GM12872 (cell line): ENCODE measurements around the gene ERCC4.

Source experiments
- TF ChIP-seq, protein P1 (sequence below): IDR thresholded peaks from 3 replicates; pipeline ENCODE4 v1.5.1; 2011; ENCODE audit warnings: low read depth, mild to moderate bottlenecking, low read length, moderate library complexity; ENCODE audit not compliant: insufficient read depth

The ERCC4 gene

DNA sequence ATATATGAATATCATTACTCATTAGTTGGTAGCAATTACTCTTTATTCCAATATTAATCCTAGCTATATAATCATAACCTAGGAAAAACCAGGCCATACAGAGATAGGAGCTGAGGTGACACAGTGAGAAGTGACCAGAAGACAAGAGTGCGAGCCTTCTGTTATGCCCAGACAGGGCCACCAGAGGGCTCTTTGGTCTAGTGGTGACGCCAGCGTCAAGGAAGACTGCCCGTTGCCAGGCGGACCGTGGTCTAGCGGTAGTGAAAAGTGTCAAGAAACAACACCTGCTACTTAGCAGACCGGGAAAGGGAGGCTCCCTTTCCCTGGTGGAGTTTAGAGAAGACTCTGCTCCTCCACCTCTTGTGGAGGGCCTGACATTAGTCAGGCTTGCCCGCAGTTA lies 15.1 kb upstream of the ERCC4 start:
- TF ChIP-seq, protein P1, sequence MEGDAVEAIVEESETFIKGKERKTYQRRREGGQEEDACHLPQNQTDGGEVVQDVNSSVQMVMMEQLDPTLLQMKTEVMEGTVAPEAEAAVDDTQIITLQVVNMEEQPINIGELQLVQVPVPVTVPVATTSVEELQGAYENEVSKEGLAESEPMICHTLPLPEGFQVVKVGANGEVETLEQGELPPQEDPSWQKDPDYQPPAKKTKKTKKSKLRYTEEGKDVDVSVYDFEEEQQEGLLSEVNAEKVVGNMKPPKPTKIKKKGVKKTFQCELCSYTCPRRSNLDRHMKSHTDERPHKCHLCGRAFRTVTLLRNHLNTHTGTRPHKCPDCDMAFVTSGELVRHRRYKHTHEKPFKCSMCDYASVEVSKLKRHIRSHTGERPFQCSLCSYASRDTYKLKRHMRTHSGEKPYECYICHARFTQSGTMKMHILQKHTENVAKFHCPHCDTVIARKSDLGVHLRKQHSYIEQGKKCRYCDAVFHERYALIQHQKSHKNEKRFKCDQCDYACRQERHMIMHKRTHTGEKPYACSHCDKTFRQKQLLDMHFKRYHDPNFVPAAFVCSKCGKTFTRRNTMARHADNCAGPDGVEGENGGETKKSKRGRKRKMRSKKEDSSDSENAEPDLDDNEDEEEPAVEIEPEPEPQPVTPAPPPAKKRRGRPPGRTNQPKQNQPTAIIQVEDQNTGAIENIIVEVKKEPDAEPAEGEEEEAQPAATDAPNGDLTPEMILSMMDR, result peak; percentile 63

DNA sequence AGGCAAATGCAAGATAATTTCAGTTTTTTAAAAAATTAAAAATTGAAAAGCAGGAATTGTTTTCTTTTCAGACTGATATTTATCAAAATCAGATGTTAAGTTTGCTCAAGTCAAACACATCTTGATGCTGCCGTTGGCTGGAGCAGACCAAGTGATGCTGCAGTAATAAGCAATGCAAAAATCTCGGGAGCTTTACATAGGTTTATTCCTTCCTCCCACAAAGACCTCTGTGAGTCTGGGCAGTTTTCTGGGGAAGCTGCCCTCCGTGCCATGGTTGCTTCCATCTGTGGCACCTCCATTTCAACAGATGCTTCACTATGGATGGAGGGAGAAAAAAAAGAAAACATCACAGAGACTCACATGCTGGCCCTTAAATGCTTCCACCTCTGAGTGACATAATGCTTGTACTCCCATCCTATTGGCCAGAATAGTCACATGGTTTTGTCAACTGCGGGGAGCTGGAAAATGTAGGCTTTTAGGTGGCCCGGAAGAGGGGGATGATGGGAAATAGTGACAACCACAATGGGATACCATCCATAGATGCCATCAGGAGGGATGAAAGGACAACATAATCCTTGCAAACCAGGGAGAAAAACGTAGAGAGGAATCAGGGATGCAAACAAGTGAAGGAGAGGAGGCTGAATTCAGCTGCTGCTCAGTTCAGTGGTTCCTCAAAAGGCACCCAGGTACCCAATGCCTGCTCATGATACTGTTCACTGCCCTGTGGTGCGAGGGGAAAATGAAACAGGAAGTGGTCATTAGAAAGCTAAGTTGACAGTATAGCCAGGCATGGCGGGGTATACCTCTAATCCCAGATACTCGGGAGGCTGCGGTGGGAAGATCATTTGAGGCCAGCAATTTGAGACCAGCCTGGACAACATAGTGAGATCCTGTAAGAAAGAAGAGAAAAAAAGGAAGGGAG lies 13.5 kb upstream of the ERCC4 start:
- TF ChIP-seq, protein P1, result no peak

DNA sequence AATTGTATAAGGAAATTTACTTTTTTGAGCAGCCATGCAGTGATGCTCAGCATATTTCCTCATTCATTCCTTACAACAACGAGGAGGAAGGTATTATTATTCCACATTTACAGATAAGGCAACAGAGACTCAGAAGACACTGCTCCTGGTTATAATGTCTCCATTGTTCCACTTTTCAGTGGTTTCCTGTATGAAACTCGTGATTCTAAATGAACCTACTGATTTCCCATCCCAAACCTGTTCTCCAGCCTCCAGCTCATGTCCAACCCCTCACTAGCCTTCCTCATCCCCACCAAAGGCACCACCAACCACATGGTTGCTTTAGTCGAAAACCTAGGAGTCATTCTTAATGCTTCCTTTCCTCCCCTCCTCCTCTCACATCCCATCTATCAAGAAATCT lies 12.5 kb upstream of the ERCC4 start:
- TF ChIP-seq, protein P1, result no peak

DNA sequence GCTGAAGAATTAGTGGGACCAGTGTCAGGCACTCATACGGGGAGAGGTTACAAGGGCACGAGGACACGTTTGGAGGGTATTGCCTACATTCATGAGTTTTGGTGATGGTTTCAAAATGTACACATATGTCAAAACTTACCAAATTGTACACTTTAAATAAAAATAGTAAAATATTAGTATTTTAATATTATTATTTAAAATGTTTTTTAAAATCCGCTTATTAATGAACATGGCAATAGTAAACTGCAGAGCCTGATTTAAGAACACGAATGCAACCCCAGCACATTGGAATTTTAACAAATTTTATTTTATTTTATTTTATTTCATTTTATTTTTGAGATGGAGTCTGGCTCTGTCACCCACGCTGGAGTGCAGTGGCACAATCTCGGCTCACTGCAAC lies 10.9 kb upstream of the ERCC4 start:
- TF ChIP-seq, protein P1, result no peak

DNA sequence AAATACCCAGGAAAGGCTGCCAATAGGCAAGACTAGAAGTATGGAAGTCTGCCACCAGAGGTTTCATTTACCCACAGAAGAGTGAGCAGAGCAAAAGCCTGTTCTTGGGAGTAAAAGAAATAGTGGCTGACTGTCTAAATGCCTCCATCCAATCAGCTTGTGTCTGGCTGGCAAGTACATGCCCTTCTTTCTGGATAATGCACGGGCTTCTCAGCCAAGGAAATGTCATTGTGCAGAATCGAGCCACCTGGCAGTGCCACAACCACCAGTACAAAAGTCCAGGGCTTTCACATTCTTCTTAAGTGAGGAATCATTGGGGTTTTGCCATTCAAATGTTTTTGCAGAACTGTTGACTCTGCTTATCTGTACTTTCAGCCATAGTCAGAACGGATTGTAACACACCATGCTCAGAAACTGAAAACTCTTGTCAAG lies 10.1 kb upstream of the ERCC4 start:
- TF ChIP-seq, protein P1, result no peak

DNA sequence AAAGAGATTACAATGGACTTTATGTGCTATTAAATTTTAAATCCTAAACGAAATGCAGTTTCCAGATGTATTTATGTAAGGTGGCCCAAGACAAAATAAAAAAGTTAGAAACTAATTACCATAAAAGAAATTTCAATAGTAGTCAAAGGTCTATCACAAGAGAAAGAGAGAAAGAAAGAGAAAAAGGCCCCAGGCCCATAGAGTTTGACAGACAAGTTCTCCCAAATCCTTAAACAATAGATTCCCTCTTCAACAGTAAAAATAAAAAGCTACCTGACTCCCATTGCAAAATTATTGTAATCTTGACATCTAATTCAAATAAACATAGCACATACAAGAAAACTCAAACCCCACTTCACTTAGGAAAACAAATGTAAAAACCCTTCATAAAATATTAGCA lies 8.6 kb upstream of the ERCC4 start:
- TF ChIP-seq, protein P1, result no peak

DNA sequence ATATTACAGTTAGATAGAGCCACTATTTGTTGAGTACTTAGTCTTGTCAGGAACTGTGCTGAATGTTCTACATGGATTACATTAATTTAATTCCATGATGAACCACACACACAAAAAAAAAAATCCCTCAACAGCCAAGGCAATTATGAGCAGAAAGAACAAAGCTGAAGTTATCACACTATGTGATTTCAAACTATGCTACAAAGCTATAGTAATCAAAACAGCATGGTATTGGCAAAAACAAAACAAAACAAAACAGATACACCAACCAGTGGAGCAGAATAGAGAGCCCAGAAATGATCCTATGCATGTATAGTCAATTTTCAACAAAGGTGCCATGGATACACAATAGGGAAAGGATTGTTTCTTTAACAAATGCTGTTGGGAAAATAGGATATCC lies 8.1 kb upstream of the ERCC4 start:
- TF ChIP-seq, protein P1, result no peak
